Motor neuron (in vitro differentiated cells): ENCODE data around the gene CCDC172. TPM values are rescaled to one million over a fixed set of nuclear protein-coding genes. Genes with fewer than 3 reads are reported as not detected.

Experiments
- ATAC-seq, 8 experiments: fragments of 200-7000 bp; cut with Tn5 transposase; replicated peaks in 6 of 8; 2 replicates each; pipeline ENCODE4 v1.8.0; 2021; ENCODE audit warnings: mild to moderate bottlenecking in 8 of 8, moderate library complexity in 8 of 8
- H3K27ac ChIP-seq, 2 donors: fragments of 250-450 bp; sonication (Bioruptor Pico); 2 replicates each; pipeline ENCODE4 v1.9.0; 2021; ENCODE audit warnings: antibody characterized with exemption in 2 of 2, mild to moderate bottlenecking in 2 of 2, moderate library complexity in 1 of 2
- H3K4me1 ChIP-seq, 2 donors: fragments of 250-450 bp; sonication (Bioruptor Pico); replicated peaks in 1 of 2; 2 replicates each; pipeline ENCODE4 v1.6.1; 2021; ENCODE audit warnings: antibody characterized with exemption in 2 of 2, mild to moderate bottlenecking in 2 of 2, moderate library complexity in 1 of 2
- H3K4me3 ChIP-seq, 5 donors: fragments of 250-450 bp; sonication (Bioruptor Pico); 2 replicates each; pipeline ENCODE4 v1.9.0; 2021; ENCODE audit warnings: antibody characterized with exemption in 5 of 5, mild to moderate bottlenecking in 5 of 5, moderate library complexity in 4 of 5
- WGBS, 10 experiments: fragments of 450-650 bp; shearing (Covaris generic); methylation state at CpG; one replicate each; pipeline ENCODE4 v1.0.0; 2022; 5-methylcytosine and 5-hydroxymethylcytosine counted together
- in situ Hi-C, 9 experiments: fragments of 400-800 bp; cut with MboI; loops; one replicate each; pipeline ENCODE4 v1.15.0; 2021; ENCODE audit warnings: low sequenced_read_pairs in 9 of 9, low pct_unique_long_range_greater_than_20kb in 2 of 9; ENCODE audit not compliant: unreplicated experiment in 9 of 9
- total RNA-seq, 8 experiments: library from RNA; unstranded; fragments of 300-600 nt; gene quantifications; 2 replicates each; pipeline versions ENCODE4 v1.2.3 to v1.2.4, GENCODE V29; 2022

The CCDC172 gene
- total RNA-seq: under 1 TPM in 2 of 8 experiments, not detected in 6; 0.21 to 0.33 TPM

- no peak for ATAC-seq
- in situ Hi-C loops: no loop called here
- WGBS, 10 experiments: 58 to 96% (median 91%) methylated on average over 3 to 18 of the region's 22 CpGs
Observed at GRCh38 chr10:116324227-116324950, at the start of gene CCDC172. CCDC172 (plus strand) TSS chr10:116324448; CDS start chr10:116325012, 564 bp downstream.

GRCh38 chr10:116276981-116277380 is 47.3 kb upstream of the CCDC172 start:
- ATAC-seq: no peak
- H3K4me3 ChIP-seq: no peak overlapping the region
- H3K4me1 ChIP-seq: peaks cover 0 to 24% of the 10 kb centered on the region in 2 donors
- WGBS, 10 experiments: 67 to 100% (median 83%) methylated on average over 1 to 3 of the region's 3 CpGs; no CpG with 5 or more reads in 1 of the 10 experiments
- no peak overlapping the region for H3K27ac ChIP-seq
- in situ Hi-C loops: loop anchor here in 8 of 9 experiments (25.0 kb wide), 3 partner anchors 440 to 840 kb away; no protein-coding TSS in a partner anchor

More at GRCh38 chr10:116324227-116324950, at the start of gene CCDC172:
- Histone ChIP-seq H3K4me3 (no peak within 1 kb of the TSS), H3K27ac (no peak within 1 kb of the TSS), H3K4me1 (no peaks in the 10 kb centered on the region)

DNA sequence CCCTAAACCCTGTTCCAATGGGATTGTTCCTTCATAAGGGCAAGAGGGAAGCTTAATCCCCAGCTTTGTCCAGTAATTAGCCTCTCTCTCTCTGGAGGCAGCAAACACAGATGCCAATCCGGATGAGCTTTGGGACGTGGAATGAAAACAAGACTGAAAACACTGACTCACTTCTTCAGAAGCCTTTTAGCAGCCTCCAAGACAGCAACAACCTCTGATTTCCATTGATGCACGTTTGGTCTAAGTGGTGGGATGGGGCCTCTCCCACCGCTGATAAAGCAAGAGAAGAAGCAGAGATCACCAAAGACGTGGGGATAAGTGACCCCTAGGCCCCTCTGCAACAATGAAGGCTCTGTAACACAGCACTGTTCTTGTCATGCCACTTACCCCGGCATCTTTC is 45.4 kb upstream of the CCDC172 start:
- ATAC-seq: no peak
- Histone ChIP-seq H3K27ac (no peak overlapping the region), H3K4me3 (no peak overlapping the region), H3K4me1 (peaks cover 0 to 24% of the 10 kb centered on the region in 2 donors)
- in situ Hi-C loops: loop anchor here in 8 of 9 experiments (25.0 kb wide), 3 partner anchors 442 to 842 kb away; no protein-coding TSS in a partner anchor
- WGBS, 10 experiments: 10 to 100% (median 67%) methylated on average over 1 to 5 of the region's 6 CpGs; no CpG with 5 or more reads in 1 of the 10 experiments

- 40 to 100% (median 80%) methylated on average over 1 to 3 of the region's 3 CpGs; no CpG with 5 or more reads in 5 of the 10 experiments for WGBS, 10 experiments
- no peak overlapping the region for H3K27ac ChIP-seq
- in situ Hi-C loops: loop anchor here (10.0 to 25.0 kb wide), 4 partner anchors 444 to 844 kb away; no protein-coding TSS in a partner anchor
- H3K4me1 ChIP-seq: peaks cover 0 to 8% of the 10 kb centered on the region in 2 donors
- no peak for ATAC-seq
- no peak overlapping the region for H3K4me3 ChIP-seq
Observed at GRCh38 chr10:116281775-116282174, 42.5 kb upstream of the CCDC172 start.

- no peak for ATAC-seq
- Histone ChIP-seq H3K4me1 (no peaks in the 10 kb centered on the region), H3K27ac (no peak overlapping the region), H3K4me3 (no peak overlapping the region)
- 74 to 96% (median 85%) methylated on average over 4 to 9 of the region's 9 CpGs; no CpG with 5 or more reads in 1 of the 10 experiments for WGBS, 10 experiments
- in situ Hi-C loops: loop anchor here (10.0 to 25.0 kb wide), 4 partner anchors 449 to 849 kb away; no protein-coding TSS in a partner anchor
Observed at GRCh38 chr10:116286626-116287200, 37.5 kb upstream of the CCDC172 start.

- no peak overlapping the region for H3K4me3 ChIP-seq
- ATAC-seq: peak in 3 of 8 experiments; percentile 42 to 72 (median 52)
- H3K4me1 ChIP-seq: no peaks in the 10 kb centered on the region
- in situ Hi-C loops: loop anchor here (10.0 to 25.0 kb wide), 4 partner anchors 451 to 851 kb away; no protein-coding TSS in a partner anchor
- WGBS, 10 experiments: 0 to 40% (median 0%) methylated on average over 1 of the region's 1 CpG; no CpG with 5 or more reads in 4 of the 10 experiments
- H3K27ac ChIP-seq: no peak overlapping the region
Observed at GRCh38 chr10:116287906-116288501, 36.2 kb upstream of the CCDC172 start.

DNA sequence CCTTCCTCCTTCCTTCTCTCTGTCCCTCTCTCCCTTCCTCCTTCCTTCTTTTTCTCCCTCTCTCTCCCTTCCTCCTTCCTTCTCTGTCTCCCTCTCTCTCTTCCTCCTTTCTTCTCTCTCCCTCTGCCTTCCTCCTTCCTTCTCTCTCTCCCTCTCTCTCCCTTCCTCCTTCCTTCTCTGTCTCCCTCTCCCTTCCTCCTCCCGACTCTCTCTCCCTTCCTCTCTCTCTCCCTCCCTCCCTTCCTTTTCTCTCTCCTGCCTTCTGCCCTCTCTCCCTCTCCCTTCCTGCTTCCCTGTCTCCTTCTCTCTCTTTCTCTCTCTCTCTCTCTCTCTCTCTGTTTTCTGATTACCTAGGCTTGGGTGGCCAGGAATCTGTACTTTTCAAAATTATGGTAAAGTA is 34.6 kb upstream of the CCDC172 start:
- WGBS, 10 experiments: 11 to 78% (median 40%) methylated on average over 1 of the region's 1 CpG; no CpG with 5 or more reads in 3 of the 10 experiments
- in situ Hi-C loops: loop anchor here (10.0 to 25.0 kb wide), 4 partner anchors 452 to 852 kb away; no protein-coding TSS in a partner anchor
- Histone ChIP-seq H3K4me3 (no peak overlapping the region), H3K4me1 (no peaks in the 10 kb centered on the region), H3K27ac (no peak overlapping the region)
- no peak for ATAC-seq

DNA sequence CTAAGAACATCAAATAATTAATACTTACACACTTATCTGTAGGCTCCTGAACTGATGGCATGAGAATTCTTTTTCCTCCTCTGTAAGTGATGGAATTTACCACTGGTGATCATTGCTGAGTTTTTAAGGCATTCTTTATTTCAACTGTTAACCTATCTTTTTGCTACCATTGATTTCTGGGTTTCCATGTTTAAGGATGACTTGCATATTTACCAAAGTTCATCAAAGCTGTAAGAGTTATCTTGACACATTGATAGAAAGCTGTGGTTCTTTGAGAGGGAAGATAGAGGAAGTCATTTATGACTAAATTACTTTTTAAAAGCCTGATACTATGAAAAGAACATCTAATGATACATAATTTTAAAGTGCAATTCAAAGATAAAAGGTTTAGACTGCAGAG is 31.8 kb upstream of the CCDC172 start:
- H3K4me1 ChIP-seq: no peaks in the 10 kb centered on the region
- H3K4me3 ChIP-seq: no peak overlapping the region
- no peak overlapping the region for H3K27ac ChIP-seq
- no peak for ATAC-seq
- in situ Hi-C loops: loop anchor here in 8 of 9 experiments (25.0 kb wide), 3 partner anchors 455 to 855 kb away; no protein-coding TSS in a partner anchor

DNA sequence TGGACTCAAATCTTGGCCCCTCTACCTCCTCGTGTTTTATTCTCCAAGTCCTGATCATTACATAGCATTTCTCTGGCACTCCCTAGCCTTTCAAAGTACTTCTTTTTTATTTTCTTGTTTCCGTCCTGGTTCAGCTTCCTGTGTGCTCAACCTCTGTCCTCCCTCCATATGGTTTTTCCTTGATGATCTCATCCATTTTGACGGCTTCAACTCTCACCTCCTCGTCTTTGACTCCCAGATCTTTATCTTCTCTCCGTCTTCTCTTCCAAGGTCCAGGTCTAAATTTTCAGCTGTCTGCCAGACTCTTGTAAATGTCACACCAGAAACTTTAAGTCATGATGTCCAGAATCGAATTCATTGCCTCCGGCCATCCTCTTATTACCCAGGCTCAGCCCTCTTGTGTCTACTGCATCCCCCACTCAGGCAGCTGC is 27.9 kb upstream of the CCDC172 start:
- WGBS, 10 experiments: 23 to 96% (median 77%) methylated on average over 5 to 7 of the region's 7 CpGs; no CpG with 5 or more reads in 1 of the 10 experiments
- in situ Hi-C loops: loop anchor here in 8 of 9 experiments (25.0 kb wide), 3 partner anchors 459 to 859 kb away; no protein-coding TSS in a partner anchor
- Histone ChIP-seq H3K27ac (no peak overlapping the region), H3K4me1 (no peaks in the 10 kb centered on the region), H3K4me3 (no peak overlapping the region)
- ATAC-seq: no peak

DNA sequence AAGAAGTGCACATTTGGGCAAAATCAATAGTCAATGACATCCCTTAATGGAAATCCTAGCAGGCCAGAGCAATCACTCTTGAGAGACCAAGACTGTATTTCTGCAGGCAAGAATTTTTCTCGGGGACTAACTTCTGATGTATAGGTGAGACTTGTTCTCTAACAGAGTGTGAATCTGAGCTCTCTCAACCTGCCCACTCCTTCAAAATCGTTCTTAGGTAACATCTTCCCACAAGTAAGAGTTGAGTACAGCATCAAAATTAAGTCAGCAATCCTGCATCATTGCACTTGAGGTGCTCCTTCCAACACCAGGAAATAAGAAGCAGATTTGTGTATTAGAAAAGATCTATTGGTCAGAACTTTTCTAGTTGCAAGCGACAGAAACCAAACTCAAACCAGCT is 25.7 kb upstream of the CCDC172 start:
- Histone ChIP-seq H3K4me1 (no peaks in the 10 kb centered on the region), H3K4me3 (no peak overlapping the region), H3K27ac (no peak overlapping the region)
- WGBS, 10 experiments: 8 to 93% (median 70%) methylated on average over 1 to 3 of the region's 3 CpGs; no CpG with 5 or more reads in 4 of the 10 experiments
- in situ Hi-C loops: loop anchor here in 8 of 9 experiments (25.0 kb wide), 3 partner anchors 461 to 861 kb away; no protein-coding TSS in a partner anchor
- no peak for ATAC-seq

DNA sequence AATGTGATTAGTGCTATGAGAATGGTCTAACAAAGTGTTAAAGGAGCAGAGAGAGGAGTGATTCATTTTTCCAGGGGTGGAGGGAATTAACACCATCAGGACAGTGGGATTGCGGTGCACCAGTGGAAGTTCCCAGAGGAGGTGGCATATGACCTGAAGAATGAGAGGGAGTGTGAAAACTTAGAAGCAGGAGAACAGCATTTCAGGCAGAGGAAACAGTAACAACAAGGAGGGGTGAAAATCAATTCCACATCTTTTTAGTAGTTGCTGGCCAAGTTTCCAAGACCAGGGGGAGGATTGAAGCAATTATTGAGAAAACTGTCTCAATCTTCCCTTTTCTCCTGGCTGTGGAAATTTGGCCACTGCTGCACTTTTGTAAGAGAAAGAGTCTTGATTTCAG is 23.7 kb upstream of the CCDC172 start:
- H3K27ac ChIP-seq: no peak overlapping the region
- WGBS, 10 experiments: 0 to 100% (median 63%) methylated on average over 1 of the region's 1 CpG; no CpG with 5 or more reads in 2 of the 10 experiments
- H3K4me3 ChIP-seq: no peak overlapping the region
- no peak for ATAC-seq
- no peaks in the 10 kb centered on the region for H3K4me1 ChIP-seq
- in situ Hi-C loops: no loop called here

DNA sequence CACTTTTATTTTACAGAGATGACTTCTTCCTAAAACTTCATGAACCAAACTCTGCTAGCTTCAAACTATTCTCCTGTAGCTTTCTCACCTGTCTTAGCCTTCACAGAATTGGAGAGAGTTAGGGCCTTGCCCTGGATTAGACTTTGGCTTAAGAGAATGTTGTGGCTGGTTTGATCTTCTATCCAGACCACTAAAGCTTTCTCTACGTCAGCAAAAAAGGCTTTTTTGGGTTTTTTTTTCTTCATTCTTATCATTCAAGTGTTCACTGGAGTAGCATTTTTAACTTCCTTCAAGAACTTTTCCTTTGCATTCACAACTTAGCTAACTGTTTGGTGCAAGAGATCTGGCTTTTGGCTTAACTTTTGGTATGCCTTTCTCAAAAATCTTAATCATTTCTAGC is 19.3 kb upstream of the CCDC172 start:
- no peaks in the 10 kb centered on the region for H3K4me1 ChIP-seq
- in situ Hi-C loops: no loop called here
- no peak overlapping the region for H3K27ac ChIP-seq
- no peak overlapping the region for H3K4me3 ChIP-seq
- 14 to 100% (median 43%) methylated on average over 1 of the region's 1 CpG; no CpG with 5 or more reads in 1 of the 10 experiments for WGBS, 10 experiments
- ATAC-seq: no peak
